Measurements from ENCODE around the gene ERC2.

DNA sequence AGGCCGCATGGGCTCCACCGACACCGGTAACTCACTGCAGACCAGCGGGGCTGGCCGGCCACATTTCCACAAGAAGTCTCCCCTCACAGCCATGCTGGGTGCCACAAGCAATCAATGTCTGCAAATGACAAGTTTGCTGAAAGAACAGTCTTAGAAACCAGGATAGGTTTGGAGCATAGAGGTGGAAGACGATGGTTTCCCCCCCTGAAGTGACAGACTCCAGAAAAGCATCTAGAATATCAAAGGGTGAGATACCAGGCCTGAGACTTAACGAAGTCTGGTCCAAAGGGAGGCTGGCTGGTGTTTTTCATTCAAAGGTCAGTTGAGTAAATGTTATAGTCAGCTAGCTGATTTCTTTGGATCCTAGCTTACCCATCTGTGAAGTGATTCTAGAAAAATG lies 931.1 kb downstream of the ERC2 start:
- TF ChIP-seq POLR2A (IDR thresholded peaks at IDR 0.05; ENCODE audit: low read depth, low read length) (no peak), TAF1 (IDR thresholded peaks at IDR 0.05; ENCODE audit: borderline replicate concordance, low read depth, low read length) (no peak), POLR2AphosphoS5 (IDR thresholded peaks at IDR 0.05; ENCODE audit: low read depth, low read length) (no peak)

All from GM12892 (cell line).